ENCODE results near the gene ICAM5. TPM values are rescaled to one million over a fixed set of nuclear protein-coding genes. Genes with fewer than 3 reads are reported as not detected.
A peak's percentile ranks its signal among the peaks of the same experiment; 100 is the strongest.

The ICAM5 gene
- total and polyA plus RNA-seq, 10 of the 15 experiments (the other 5 are each of a cell fraction or from before 2014, with no cell fraction given): 0.14 to 4.6 (median 0.94) TPM; not detected in 2

- TSS peak; percentile 48 for BruUV-seq (replicated peaks)
- SMC1A ChIA-PET (ENCODE audit: uncharacterized antibody, unreplicated experiment): no interaction called here
Observed at GRCh38 chr19:10255358-10255757, 34.4 kb upstream of the ICAM5 start.

More at GRCh38 chr19:10255358-10255757, 34.4 kb upstream of the ICAM5 start:
- intact Hi-C loops (cut with micrococcal nuclease; ENCODE audit: unreplicated experiment) (no loop called here), in situ Hi-C loops (cut with MboI) (loop anchor here (5.0 kb wide), 1 partner anchor 318 kb away; the partner anchor contains the start of gene OLFM2)
- ChIA-PET POLR2A (no interaction called here), RAD21 (ENCODE audit: unreplicated experiment) (no interaction called here), CTCF (interaction anchor here (1.2 to 1.7 kb wide), 2 partner anchors 133 to 135 kb away, joined by 4 to 5 read pairs; no protein-coding TSS in a partner anchor)
- H3K27me3 ChIP-seq (replicated peaks in 1 of 2; ENCODE audit: control insufficient read depth in 2 of 2, insufficient read depth in 2 of 2, low read length in 1 of 2): no peaks in the 10 kb centered on the region
- TF ChIP-seq USF1 (IDR thresholded peaks at IDR 0.05; ENCODE audit: borderline replicate concordance, extremely low read length, insufficient read depth, low read depth, low read length): no peak
- no peak for TF ChIP-seq RUNX3 (IDR thresholded peaks at IDR 0.05; ENCODE audit: low read length)
- no peak for TF ChIP-seq NBN (IDR thresholded peaks at IDR 0.05)
- no peak for TF ChIP-seq KDM1A (IDR thresholded peaks at IDR 0.05; ENCODE audit: borderline replicate concordance)
- TF ChIP-seq RELA (IDR thresholded peaks at IDR 0.05; ENCODE audit: borderline replicate concordance, partially characterized antibody): no peak
- no peak for TF ChIP-seq JUNB (IDR thresholded peaks at IDR 0.05)
- TF ChIP-seq HCFC1 (IDR thresholded peaks at IDR 0.05; ENCODE audit: low read length): no peak
- TF ChIP-seq HDAC6 (IDR thresholded peaks at IDR 0.05; ENCODE audit: unreplicated experiment): no peak
- TF ChIP-seq KAT2A (conservative IDR thresholded peaks at IDR 0.05; ENCODE audit: control insufficient read depth, low read depth, low read length): no peak
- TF ChIP-seq ZSCAN29 (IDR thresholded peaks at IDR 0.05): no peak
- no peak for TF ChIP-seq CBX3 (IDR thresholded peaks at IDR 0.05; ENCODE audit: borderline replicate concordance, low read depth)
- no peak for TF ChIP-seq EGR1 (IDR thresholded peaks at IDR 0.05; ENCODE audit: borderline replicate concordance in 1 of 2, low read depth in 2 of 2, low read length in 2 of 2)
- TF ChIP-seq SIN3A (IDR thresholded peaks at IDR 0.05; ENCODE audit: low read depth, low read length): no peak
- H3K4me1 ChIP-seq (ENCODE audit: control insufficient read depth, insufficient read depth, low read length): peaks cover 16% of the 10 kb centered on the region
- DNase-seq (ENCODE audit: low read depth, low spot score) (no peak), ATAC-seq (no peak), FAIRE-seq (no peak)
- H3K4me2 ChIP-seq (ENCODE audit: control insufficient read depth, insufficient read depth): no peak overlapping the region
- H3K9me3 ChIP-seq (replicated peaks; ENCODE audit: control insufficient read depth, insufficient read depth, low read length): no peaks in the 10 kb centered on the region; the same call in 2 of the 3 replicates
- H3K36me3 ChIP-seq (ENCODE audit: control insufficient read depth in 2 of 2, insufficient read depth in 2 of 2, low read length in 1 of 2): peaks cover 22 to 23% of the 10 kb centered on the region in 2 experiments; a peak in 3 of 4 replicates
- peaks cover 22% of the 10 kb centered on the region for H3K79me2 ChIP-seq (ENCODE audit: control insufficient read depth, insufficient read depth, low read length)
- no peak overlapping the region for H2AFZ ChIP-seq (ENCODE audit: control insufficient read depth, low read depth, low read length)
- H4K20me1 ChIP-seq (ENCODE audit: control insufficient read depth, insufficient read depth): no peaks in the 10 kb centered on the region
- no peak overlapping the region for H3K9ac ChIP-seq (ENCODE audit: control insufficient read depth, insufficient read depth, low read length)
- no peak overlapping the region for H3K27ac ChIP-seq (ENCODE audit: control insufficient read depth, insufficient read depth)
- H3K4me3 ChIP-seq: no peak overlapping the region
- WGBS (ENCODE audit: insufficient coverage, insufficient replicate concordance, low lambda C conversion rate, missing lambda C conversion rate): 64% methylated on average over 2 of the region's 2 CpGs

Measured in GM12878 (cell line).